ENCODE data around the gene MATN4.

The MATN4 gene

DNA sequence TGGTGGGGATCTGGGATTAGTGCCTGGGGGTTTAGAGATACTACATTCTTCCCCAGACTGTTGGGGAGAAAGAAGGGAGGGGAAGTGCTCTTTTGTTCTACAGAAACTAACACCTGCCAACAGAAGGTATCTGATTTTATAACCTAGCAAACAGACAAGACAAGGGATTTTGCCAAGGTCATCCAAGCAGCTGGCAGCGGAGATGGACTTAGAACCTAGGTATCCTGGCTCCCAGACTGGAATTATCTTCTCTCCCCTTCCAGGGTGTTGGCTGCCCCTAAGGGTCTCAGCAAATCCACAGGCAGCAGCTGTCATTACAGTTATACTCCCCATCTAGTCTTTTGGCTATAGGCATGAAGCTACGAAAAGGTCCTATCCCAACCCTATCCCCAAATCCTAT lies 31.7 kb upstream of the MATN4 start:
- Histone ChIP-seq H3K4me3 (ENCODE audit: low read depth in 1 of 2, low read length in 2 of 2) (no peak overlapping the region), H3K4me1 (ENCODE audit: insufficient read depth, low read length) (peaks cover 84% of the 10 kb centered on the region), H3K27me3 (ENCODE audit: control insufficient read depth in 1 of 2, insufficient read depth in 2 of 2, low read length in 2 of 2) (no peaks in the 10 kb centered on the region), H3K9ac (ENCODE audit: low read length) (no peak overlapping the region), H3K9me3 (ENCODE audit: low read length) (no peaks in the 10 kb centered on the region), H3K36me3 (ENCODE audit: insufficient read depth, low read length) (peaks cover 24% of the 10 kb centered on the region), H3K27ac (ENCODE audit: low read depth, low read length) (no peak overlapping the region)

DNA sequence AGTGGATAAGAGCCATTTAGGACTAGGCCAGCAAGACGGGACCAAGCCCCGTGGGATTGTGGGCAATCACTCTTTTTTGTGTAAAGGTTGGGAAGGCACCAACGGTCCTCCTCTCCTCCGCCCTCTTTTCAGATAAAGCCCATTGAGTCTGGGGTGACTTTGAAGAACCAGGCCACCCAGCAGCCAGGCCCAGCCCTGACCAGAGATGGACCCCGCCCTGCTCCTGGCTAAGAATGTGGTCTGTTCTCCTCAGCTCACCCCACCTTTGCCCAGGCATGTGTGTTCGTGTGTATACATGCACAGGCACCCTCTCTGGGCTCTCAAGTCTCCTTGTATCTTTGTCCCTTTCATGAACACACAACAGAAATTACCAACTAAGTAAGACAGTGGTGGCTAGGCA lies 31.0 kb upstream of the MATN4 start:
- H3K36me3 ChIP-seq (ENCODE audit: insufficient read depth, low read length): peaks cover 24% of the 10 kb centered on the region
- H3K27ac ChIP-seq (ENCODE audit: low read depth, low read length): peak overlapping the region; percentile 83
- H3K27me3 ChIP-seq (ENCODE audit: control insufficient read depth in 1 of 2, insufficient read depth in 2 of 2, low read length in 2 of 2): no peaks in the 10 kb centered on the region
- H3K9ac ChIP-seq (ENCODE audit: low read length): no peak overlapping the region
- no peak overlapping the region for H3K4me3 ChIP-seq (ENCODE audit: low read depth in 1 of 2, low read length in 2 of 2)
- H3K4me1 ChIP-seq (ENCODE audit: insufficient read depth, low read length): peaks cover 78% of the 10 kb centered on the region
- H3K9me3 ChIP-seq (ENCODE audit: low read length): no peaks in the 10 kb centered on the region

DNA sequence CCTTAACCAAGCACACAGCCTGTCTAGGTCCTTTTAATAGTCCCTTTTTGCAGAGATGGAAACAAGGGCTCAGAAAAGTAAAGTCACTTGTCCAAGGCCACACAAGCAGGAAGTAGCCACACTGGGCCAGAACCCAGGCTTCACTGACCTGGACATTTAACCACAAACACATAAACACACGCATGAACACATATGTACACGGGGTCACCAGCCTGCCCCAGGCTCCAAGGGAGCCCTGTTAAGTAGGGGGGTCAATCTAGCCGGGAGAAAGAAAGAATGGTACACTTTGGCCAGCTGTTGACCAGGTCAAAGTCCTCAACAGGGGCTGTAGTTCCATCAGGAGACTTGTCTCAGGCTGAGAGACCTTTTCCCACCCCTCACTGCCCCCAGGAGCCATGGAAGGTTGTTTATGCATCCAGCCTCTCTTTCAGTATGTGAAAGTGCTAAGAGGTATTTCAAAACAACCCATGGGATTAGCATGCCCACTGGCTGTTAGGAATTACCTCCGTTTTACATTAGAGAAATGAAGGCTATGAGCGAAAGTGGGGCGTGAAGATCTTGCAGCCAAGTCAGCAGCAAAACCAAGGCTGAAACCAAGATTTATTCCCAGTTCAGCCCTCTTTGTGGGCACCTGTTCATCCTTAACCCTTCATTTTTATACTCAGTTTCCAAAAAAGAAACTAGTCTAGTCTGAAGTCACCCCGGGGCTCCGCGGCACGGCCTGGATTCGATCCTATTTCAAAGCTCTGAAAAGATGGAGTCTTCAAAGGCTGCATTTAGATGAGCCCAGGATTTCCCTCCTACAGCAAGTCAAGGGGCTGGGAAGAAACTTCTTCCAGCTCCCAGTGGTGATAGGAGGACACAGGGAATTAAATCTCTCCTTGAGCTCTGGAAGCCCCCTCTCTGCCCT lies 30.3 kb upstream of the MATN4 start:
- Histone ChIP-seq H3K36me3 (ENCODE audit: insufficient read depth, low read length) (peaks cover 24% of the 10 kb centered on the region), H3K4me3 (ENCODE audit: low read depth in 1 of 2, low read length in 2 of 2) (peak overlapping the region in 1 of 2 donors; percentile 39), H3K27ac (ENCODE audit: low read depth, low read length) (peak overlapping the region; percentile 83), H3K9me3 (ENCODE audit: low read length) (no peaks in the 10 kb centered on the region), H3K27me3 (ENCODE audit: control insufficient read depth in 1 of 2, insufficient read depth in 2 of 2, low read length in 2 of 2) (no peaks in the 10 kb centered on the region), H3K4me1 (ENCODE audit: insufficient read depth, low read length) (peaks cover 71% of the 10 kb centered on the region), H3K9ac (ENCODE audit: low read length) (peak overlapping the region; percentile 49)

DNA sequence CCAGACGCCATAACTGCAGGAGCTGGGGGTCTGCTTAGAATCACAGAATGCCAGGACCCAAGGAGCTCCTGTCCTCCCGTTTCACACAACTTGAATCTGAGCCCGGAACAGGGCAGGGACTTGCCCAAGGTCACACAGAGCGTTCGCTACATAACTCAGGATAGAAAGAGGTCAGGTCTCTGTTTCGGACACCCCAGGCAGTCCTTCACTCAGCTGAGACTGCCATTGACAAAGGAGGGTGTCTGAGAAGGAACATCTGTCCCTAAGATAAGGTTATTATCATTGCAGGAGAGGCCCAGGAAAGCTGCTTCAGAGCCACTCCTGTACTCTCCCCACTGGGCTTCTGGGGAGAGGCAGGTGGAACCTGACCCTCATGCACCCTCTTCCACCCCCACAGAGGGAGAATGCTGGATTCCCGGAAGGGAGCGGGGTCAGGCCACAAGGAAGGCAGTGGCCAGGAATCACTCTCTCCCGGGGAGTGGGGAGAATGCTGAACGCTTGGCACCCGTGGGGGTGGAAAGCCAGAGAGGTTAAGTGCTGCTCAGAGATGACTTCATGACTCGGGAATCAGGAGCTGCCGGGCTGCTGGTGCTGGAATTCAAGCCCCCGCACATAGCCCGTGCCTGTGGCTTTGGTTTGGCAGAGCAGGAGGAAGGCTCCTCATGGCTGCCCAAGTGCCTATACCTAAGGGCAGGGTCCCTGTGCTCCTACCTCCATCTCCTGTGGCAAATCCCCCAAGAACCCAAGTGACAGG lies 29.4 kb upstream of the MATN4 start:
- H3K4me3 ChIP-seq (ENCODE audit: low read depth in 1 of 2, low read length in 2 of 2): peak overlapping the region in 1 of 2 donors; percentile 39
- peaks cover 63% of the 10 kb centered on the region for H3K4me1 ChIP-seq (ENCODE audit: insufficient read depth, low read length)
- H3K27me3 ChIP-seq (ENCODE audit: control insufficient read depth in 1 of 2, insufficient read depth in 2 of 2, low read length in 2 of 2): no peaks in the 10 kb centered on the region
- peak overlapping the region; percentile 83 for H3K27ac ChIP-seq (ENCODE audit: low read depth, low read length)
- no peaks in the 10 kb centered on the region for H3K9me3 ChIP-seq (ENCODE audit: low read length)
- H3K36me3 ChIP-seq (ENCODE audit: insufficient read depth, low read length): peaks cover 31% of the 10 kb centered on the region
- H3K9ac ChIP-seq (ENCODE audit: low read length): peak overlapping the region; percentile 49

DNA sequence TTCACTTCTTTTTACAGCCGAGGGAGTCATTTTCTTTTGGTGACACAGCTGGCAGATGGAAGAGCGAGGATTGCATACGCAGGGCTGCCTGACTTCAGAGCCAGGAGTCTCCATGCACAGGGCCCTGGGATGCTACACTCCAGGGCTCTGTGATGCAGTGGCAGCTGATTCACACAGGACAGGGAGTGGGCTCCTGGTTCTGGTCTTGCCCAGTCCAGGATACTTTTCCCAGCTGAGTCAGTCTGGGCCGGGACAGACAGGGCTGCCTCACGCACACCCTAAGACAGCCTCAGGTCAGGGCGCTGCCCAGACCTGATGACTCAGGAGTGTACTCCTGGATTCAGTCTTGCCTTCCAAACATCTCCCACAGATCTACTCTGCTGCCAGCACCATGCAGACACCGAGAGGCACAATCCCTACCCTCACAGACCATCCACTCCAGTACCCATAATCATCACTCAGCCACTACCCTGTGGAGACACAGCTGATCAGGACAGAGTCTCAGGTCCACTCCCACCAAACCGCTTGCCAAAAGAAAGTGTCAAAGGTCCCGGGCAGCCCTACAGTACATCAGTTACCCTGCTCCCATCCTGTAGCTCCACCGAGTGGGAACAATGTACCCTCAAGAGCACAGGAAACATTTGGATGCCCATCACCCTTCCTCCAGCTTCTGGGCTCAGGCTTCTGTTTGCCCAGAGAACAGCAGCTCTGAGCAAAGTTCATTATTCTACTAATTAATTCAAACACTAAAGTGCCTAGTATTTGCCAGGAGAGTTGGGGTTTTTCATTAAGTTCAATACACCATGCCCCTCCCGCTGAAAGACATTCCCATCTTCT lies 28.6 kb upstream of the MATN4 start:
- no peaks in the 10 kb centered on the region for H3K9me3 ChIP-seq (ENCODE audit: low read length)
- peaks cover 55% of the 10 kb centered on the region for H3K4me1 ChIP-seq (ENCODE audit: insufficient read depth, low read length)
- H3K36me3 ChIP-seq (ENCODE audit: insufficient read depth, low read length): peaks cover 36% of the 10 kb centered on the region
- peak overlapping the region in 1 of 2 donors; percentile 4 for H3K4me3 ChIP-seq (ENCODE audit: low read depth in 1 of 2, low read length in 2 of 2)
- H3K9ac ChIP-seq (ENCODE audit: low read length): peak overlapping the region; percentile 39
- no peaks in the 10 kb centered on the region for H3K27me3 ChIP-seq (ENCODE audit: control insufficient read depth in 1 of 2, insufficient read depth in 2 of 2, low read length in 2 of 2)
- peak overlapping the region; percentile 83 for H3K27ac ChIP-seq (ENCODE audit: low read depth, low read length)

DNA sequence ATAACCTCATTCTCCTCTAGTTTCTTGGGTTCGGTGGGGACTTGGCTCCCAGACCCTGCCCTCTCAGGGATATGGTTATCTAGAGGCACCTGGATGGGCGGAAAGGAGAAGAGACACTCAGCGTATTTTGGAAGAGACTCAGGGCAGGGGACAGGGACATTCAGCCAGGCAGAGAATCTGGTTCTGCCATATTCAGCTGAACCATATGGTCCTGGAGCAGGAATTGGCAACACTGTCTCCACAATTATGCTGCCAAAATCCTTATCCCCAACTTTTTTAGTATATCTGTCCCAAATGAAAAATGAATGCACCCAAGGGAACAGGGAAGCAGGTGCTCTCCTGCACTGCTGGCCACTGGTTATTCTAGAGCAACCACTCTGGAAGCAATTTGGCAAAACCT lies 22.4 kb upstream of the MATN4 start:
- Histone ChIP-seq H3K27ac (ENCODE audit: low read depth, low read length) (no peak overlapping the region), H3K4me1 (ENCODE audit: insufficient read depth, low read length) (no peaks in the 10 kb centered on the region)

GRCh38 chr20:45329497-45330319 lies 21.6 kb upstream of the MATN4 start:
- no peak overlapping the region for H3K27ac ChIP-seq (ENCODE audit: low read depth, low read length)
- no peak overlapping the region for H3K9ac ChIP-seq (ENCODE audit: low read length)
- no peaks in the 10 kb centered on the region for H3K4me1 ChIP-seq (ENCODE audit: insufficient read depth, low read length)
- H3K4me3 ChIP-seq (ENCODE audit: low read depth in 1 of 2, low read length in 2 of 2): no peak overlapping the region
- H3K36me3 ChIP-seq (ENCODE audit: insufficient read depth, low read length): peaks cover 69% of the 10 kb centered on the region
- H3K9me3 ChIP-seq (ENCODE audit: low read length): no peaks in the 10 kb centered on the region
- no peaks in the 10 kb centered on the region for H3K27me3 ChIP-seq (ENCODE audit: control insufficient read depth in 1 of 2, insufficient read depth in 2 of 2, low read length in 2 of 2)

More for the DNA sequence above, 22.4 kb upstream of the MATN4 start:
- Histone ChIP-seq H3K27me3 (ENCODE audit: control insufficient read depth in 1 of 2, insufficient read depth in 2 of 2, low read length in 2 of 2) (no peaks in the 10 kb centered on the region), H3K4me3 (ENCODE audit: low read depth in 1 of 2, low read length in 2 of 2) (no peak overlapping the region), H3K9ac (ENCODE audit: low read length) (no peak overlapping the region), H3K9me3 (ENCODE audit: low read length) (no peaks in the 10 kb centered on the region), H3K36me3 (ENCODE audit: insufficient read depth, low read length) (peaks cover 72% of the 10 kb centered on the region)

- Histone ChIP-seq H3K9me3 (ENCODE audit: low read length) (no peaks in the 10 kb centered on the region), H3K4me3 (ENCODE audit: low read depth in 1 of 2, low read length in 2 of 2) (no peak overlapping the region), H3K36me3 (ENCODE audit: insufficient read depth, low read length) (peaks cover 69% of the 10 kb centered on the region), H3K9ac (ENCODE audit: low read length) (no peak overlapping the region), H3K27ac (ENCODE audit: low read depth, low read length) (no peak overlapping the region), H3K27me3 (ENCODE audit: control insufficient read depth in 1 of 2, insufficient read depth in 2 of 2, low read length in 2 of 2) (no peaks in the 10 kb centered on the region), H3K4me1 (ENCODE audit: insufficient read depth, low read length) (no peaks in the 10 kb centered on the region)
These were observed 20.4 kb upstream of the MATN4 start for GRCh38 chr20:45328451-45328850.

- Histone ChIP-seq H3K27ac (ENCODE audit: low read depth, low read length) (no peak overlapping the region), H3K36me3 (ENCODE audit: insufficient read depth, low read length) (peaks cover 44% of the 10 kb centered on the region)
These were observed 17.3 kb upstream of the MATN4 start for GRCh38 chr20:45325371-45325770.

GRCh38 chr20:45323731-45324130 lies 15.6 kb upstream of the MATN4 start:
- H3K4me3 ChIP-seq (ENCODE audit: low read depth in 1 of 2, low read length in 2 of 2): no peak overlapping the region
- peaks cover 27% of the 10 kb centered on the region for H3K36me3 ChIP-seq (ENCODE audit: insufficient read depth, low read length)
- no peaks in the 10 kb centered on the region for H3K4me1 ChIP-seq (ENCODE audit: insufficient read depth, low read length)
- H3K9me3 ChIP-seq (ENCODE audit: low read length): no peaks in the 10 kb centered on the region
- H3K9ac ChIP-seq (ENCODE audit: low read length): no peak overlapping the region
- no peaks in the 10 kb centered on the region for H3K27me3 ChIP-seq (ENCODE audit: control insufficient read depth in 1 of 2, insufficient read depth in 2 of 2, low read length in 2 of 2)
- no peak overlapping the region for H3K27ac ChIP-seq (ENCODE audit: low read depth, low read length)

More at GRCh38 chr20:45325371-45325770, 17.3 kb upstream of the MATN4 start:
- Histone ChIP-seq H3K9ac (ENCODE audit: low read length) (no peak overlapping the region), H3K27me3 (ENCODE audit: control insufficient read depth in 1 of 2, insufficient read depth in 2 of 2, low read length in 2 of 2) (no peaks in the 10 kb centered on the region), H3K4me1 (ENCODE audit: insufficient read depth, low read length) (no peaks in the 10 kb centered on the region), H3K9me3 (ENCODE audit: low read length) (no peaks in the 10 kb centered on the region), H3K4me3 (ENCODE audit: low read depth in 1 of 2, low read length in 2 of 2) (no peak overlapping the region)
